Thyroid gland (tissue), 4 donors: ENCODE measurements around the gene DOCK2. TPM values are rescaled to one million over a fixed set of nuclear protein-coding genes. Genes with fewer than 3 reads are reported as not detected.
"Not testable (repeated sequence)": the region's sequence is repeated elsewhere in the genome, so short reads cannot be mapped to it uniquely, and the experiment has no call there.

Experiments
- DNase-seq, 2 donors: peaks; one replicate each; pipeline ENCODE4 v3.0.0-alpha.2; 2019
- H3K27ac ChIP-seq, 3 donors: fragments of 200-600 bp; sonication (generic); 1 replicate in 2 of 3; 2 replicates in 1 of 3; pipeline ENCODE4 v1.5.1; 2016 to 2019; ENCODE audit warnings: mild to moderate bottlenecking in 1 of 3, moderate library complexity in 1 of 3
- H3K27me3 ChIP-seq: fragments of 200-600 bp; sonication (generic); one replicate; pipeline ENCODE4 v1.5.1; 2019
- H3K36me3 ChIP-seq, 2 donors: fragments of 200-600 bp; sonication (generic); one replicate each; pipeline ENCODE4 v1.5.1; 2016 to 2019
- H3K4me1 ChIP-seq, 2 donors: fragments of 200-600 bp; sonication (generic); one replicate each; pipeline ENCODE4 v1.5.1; 2017 to 2019
- H3K4me3 ChIP-seq, 3 donors: fragments of 200-600 bp; sonication (generic); replicated peaks in 1 of 3; 1 replicate in 2 of 3; 2 replicates in 1 of 3; pipeline ENCODE4 v1.5.1; 2016; ENCODE audit warnings: mild to moderate bottlenecking in 1 of 3
- H3K9me3 ChIP-seq: fragments of 200-600 bp; sonication (generic); one replicate; pipeline ENCODE4 v1.5.1; 2017
- POLR2A ChIP-seq, 2 donors: fragments of 450-650 bp; IDR thresholded peaks; one replicate each; pipeline ENCODE4 v1.6.1; 2017; ENCODE audit warnings: antibody characterized with exemption in 2 of 2, mild to moderate bottlenecking in 2 of 2, moderate library complexity in 1 of 2
- WGBS, 2 donors: methylation state at CpG; one replicate each; pipeline ENCODE4 v1.1.5; 2017; 5-methylcytosine and 5-hydroxymethylcytosine counted together
- intact Hi-C: fragments of 100-400 bp; cut with DNase I; formaldehyde crosslinking; loops from one replicate; pipeline ENCODE4 v1.15.1; 2023
- total RNA-seq, 4 donors: library from RNA; depleted of rRNA; stranded (reverse); fragments of >200 nt; gene quantifications; one replicate each; pipeline ENCODE4 v1.2.3, GENCODE V29; 2016
- TF ChIP-seq, protein P1 (sequence below), 6 experiments: fragments of 200-600 bp in 3 of 6; fragments of 450-650 bp in 3 of 6; sonication (generic) in 3 of 6; IDR thresholded peaks; one replicate each; pipeline ENCODE4 v1.5.1; 2016 to 2019; ENCODE audit warnings: antibody characterized with exemption in 6 of 6, mild to moderate bottlenecking in 2 of 6, inconsistent platforms in 1 of 6, moderate library complexity in 1 of 6

Gene DOCK2
- total RNA-seq, 4 donors from 2014 or later = 4.3 to 14.1 (median 8.6) TPM

DNA sequence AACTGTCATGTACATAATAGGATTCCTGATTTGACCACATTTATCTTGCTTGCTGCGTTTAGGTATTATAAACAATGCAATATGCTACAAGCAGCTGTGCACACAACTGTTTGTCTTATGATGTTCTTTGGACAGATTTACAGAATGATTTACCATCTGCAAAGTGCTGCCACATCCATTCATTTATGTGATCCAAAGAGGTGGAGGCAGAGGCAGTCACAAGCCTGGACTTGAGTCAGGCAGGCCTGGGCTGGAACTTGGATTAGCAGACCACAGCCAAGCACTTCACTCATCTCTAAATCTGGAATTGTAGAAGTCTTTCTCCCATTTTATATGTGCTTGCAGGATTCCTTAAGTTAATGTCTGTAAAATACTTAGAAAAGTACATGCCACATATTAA, 194.3 kb downstream of the DOCK2 start:
- intact Hi-C loops = no loop called here
- TF ChIP-seq, protein P1, sequence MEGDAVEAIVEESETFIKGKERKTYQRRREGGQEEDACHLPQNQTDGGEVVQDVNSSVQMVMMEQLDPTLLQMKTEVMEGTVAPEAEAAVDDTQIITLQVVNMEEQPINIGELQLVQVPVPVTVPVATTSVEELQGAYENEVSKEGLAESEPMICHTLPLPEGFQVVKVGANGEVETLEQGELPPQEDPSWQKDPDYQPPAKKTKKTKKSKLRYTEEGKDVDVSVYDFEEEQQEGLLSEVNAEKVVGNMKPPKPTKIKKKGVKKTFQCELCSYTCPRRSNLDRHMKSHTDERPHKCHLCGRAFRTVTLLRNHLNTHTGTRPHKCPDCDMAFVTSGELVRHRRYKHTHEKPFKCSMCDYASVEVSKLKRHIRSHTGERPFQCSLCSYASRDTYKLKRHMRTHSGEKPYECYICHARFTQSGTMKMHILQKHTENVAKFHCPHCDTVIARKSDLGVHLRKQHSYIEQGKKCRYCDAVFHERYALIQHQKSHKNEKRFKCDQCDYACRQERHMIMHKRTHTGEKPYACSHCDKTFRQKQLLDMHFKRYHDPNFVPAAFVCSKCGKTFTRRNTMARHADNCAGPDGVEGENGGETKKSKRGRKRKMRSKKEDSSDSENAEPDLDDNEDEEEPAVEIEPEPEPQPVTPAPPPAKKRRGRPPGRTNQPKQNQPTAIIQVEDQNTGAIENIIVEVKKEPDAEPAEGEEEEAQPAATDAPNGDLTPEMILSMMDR (IDR thresholded peaks at IDR 0.05) = no peak
- H3K36me3 ChIP-seq = no peaks in the 10 kb centered on the region
- no peak overlapping the region for H3K4me3 ChIP-seq
- H3K27me3 ChIP-seq = no peaks in the 10 kb centered on the region
- no peaks in the 10 kb centered on the region for H3K4me1 ChIP-seq
- H3K27ac ChIP-seq = no peak overlapping the region
- no peak for DNase-seq
- H3K9me3 ChIP-seq = no peaks in the 10 kb centered on the region
- WGBS, 2 donors = 93 to 98% methylated on average over 1 of the region's 1 CpG

DNA sequence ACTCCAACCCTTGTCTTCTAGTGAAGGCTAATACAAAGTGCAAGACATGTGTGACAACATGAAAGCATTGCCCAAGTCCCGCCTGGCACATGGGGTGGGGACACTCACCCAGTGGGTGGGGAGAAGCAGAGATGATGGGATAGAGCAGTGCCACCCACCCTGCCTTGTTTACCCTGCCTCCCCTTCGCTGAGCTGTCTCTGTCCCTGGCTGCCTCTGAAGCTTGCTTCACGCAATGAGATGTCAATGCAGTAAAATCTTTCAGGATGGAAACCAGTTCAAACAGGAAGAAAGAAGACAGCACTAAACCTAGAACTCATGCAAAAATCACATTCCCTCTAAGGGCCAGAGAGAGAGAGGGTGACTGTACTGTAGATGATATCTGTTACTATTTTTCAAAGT, 195.2 kb downstream of the DOCK2 start:
- Histone ChIP-seq H3K27ac (no peak overlapping the region), H3K4me1 (no peaks in the 10 kb centered on the region), H3K27me3 (no peaks in the 10 kb centered on the region), H3K36me3 (no peaks in the 10 kb centered on the region), H3K9me3 (no peaks in the 10 kb centered on the region), H3K4me3 (no peak overlapping the region)
- WGBS, 2 donors = 90 to 95% methylated on average over 3 of the region's 3 CpGs
- TF ChIP-seq POLR2A (IDR thresholded peaks at IDR 0.05) = no peak
- TF ChIP-seq, protein P1 (IDR thresholded peaks at IDR 0.05) = no peak
- no peak for DNase-seq
- intact Hi-C loops = no loop called here

DNA sequence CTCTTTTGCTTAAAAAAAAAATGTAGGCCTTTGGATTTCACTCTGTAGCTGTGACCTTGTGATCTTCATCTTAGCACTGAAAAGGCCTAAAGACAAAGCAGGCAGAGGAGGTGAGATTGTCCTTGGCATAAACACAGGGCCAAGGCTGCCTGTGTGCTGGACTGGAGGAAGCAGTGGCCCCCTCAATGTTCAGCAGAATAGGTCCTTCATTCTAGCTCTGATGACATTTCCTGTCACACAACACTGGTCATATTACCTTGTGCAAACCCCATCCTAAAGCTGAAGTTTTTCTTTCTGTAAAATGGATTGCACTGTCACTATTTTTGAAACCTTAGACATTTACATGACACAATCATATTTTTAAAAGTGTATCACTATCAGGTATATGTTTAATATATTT, 195.8 kb downstream of the DOCK2 start:
- Histone ChIP-seq H3K27ac (no peak overlapping the region), H3K9me3 (no peaks in the 10 kb centered on the region), H3K4me1 (no peaks in the 10 kb centered on the region), H3K27me3 (no peaks in the 10 kb centered on the region), H3K4me3 (no peak overlapping the region), H3K36me3 (no peaks in the 10 kb centered on the region)
- no peak for TF ChIP-seq POLR2A (IDR thresholded peaks at IDR 0.05)
- TF ChIP-seq, protein P1 (IDR thresholded peaks at IDR 0.05) = no peak
- no peak for DNase-seq
- intact Hi-C loops = no loop called here

DNA sequence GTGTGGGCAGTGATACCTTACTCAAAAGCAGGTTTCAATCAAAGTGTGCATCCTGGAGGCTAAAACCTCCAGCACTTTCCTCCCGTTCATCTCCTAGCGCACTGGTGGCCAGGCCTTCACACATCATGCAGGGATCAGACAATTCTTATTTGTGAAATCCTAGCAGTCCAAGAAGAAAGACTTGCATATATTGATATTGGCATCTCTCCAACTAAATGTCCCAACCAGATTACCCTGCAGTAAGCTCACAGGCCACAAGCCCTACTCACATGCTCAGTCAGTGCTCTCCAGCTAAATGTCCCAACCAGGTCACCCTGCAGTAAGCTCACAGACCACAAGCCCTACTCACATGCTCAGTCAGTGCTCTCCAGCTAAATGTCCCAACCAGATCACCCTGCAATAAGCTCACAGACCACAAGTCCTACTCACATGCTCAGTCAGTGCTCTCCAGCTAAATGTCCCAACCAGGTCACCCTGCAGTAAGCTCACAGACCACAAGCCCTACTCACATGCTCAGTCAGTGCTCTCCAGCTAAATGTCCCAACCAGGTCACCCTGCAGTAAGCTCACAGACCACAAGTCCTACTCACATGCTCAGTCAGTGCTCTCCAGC, 196.7 kb downstream of the DOCK2 start:
- H3K27ac ChIP-seq, H3K27me3 ChIP-seq, intact Hi-C loops, H3K9me3 ChIP-seq, H3K36me3 ChIP-seq, DNase-seq, H3K4me3 ChIP-seq, H3K4me1 ChIP-seq: not testable (repeated sequence)
- WGBS, 2 donors = 90 to 96% methylated on average over 2 of the region's 2 CpGs

DNA sequence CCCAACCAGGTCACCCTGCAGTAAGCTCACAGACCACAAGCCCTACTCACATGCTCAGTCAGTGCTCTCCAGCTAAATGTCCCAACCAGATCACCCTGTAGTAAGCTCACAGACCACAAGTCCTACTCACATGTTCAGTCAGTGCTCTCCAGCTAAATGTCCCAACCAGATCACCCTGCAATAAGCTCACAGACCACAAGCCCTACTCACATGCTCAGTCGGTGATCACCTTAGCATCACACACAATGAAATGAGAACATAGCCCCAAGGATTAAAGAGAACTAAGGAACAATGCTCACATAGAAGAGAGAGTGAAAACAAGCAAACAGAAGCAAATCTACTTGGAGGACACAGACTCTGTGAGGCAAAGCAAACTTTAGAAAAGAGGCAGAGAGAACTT, 197.5 kb downstream of the DOCK2 start:
- DNase-seq, intact Hi-C loops: not testable (repeated sequence)

GRCh38 chr5:169836835-169837536, 199.9 kb downstream of the DOCK2 start:
- no peaks in the 10 kb centered on the region for H3K4me1 ChIP-seq
- DNase-seq = no peak
- intact Hi-C loops = no loop called here
- H3K4me3 ChIP-seq = no peak overlapping the region
- H3K9me3 ChIP-seq = no peaks in the 10 kb centered on the region
- H3K27ac ChIP-seq = no peak overlapping the region
- no peaks in the 10 kb centered on the region for H3K27me3 ChIP-seq
- WGBS, 2 donors = 64 to 65% methylated on average over 3 of the region's 3 CpGs
- TF ChIP-seq, protein P1 (IDR thresholded peaks at IDR 0.05) = no peak
- no peak for TF ChIP-seq POLR2A (IDR thresholded peaks at IDR 0.05)
- no peaks in the 10 kb centered on the region for H3K36me3 ChIP-seq

More for the DNA sequence above, 197.5 kb downstream of the DOCK2 start:
- H3K36me3 ChIP-seq, H3K4me1 ChIP-seq, H3K27ac ChIP-seq, H3K9me3 ChIP-seq, H3K27me3 ChIP-seq, H3K4me3 ChIP-seq: not testable (repeated sequence)
- WGBS, 2 donors = 42 to 53% methylated on average over 1 of the region's 1 CpG
